GM23338 (cell line): ENCODE data around the gene TUBA8. TPM values are rescaled to one million over a fixed set of nuclear protein-coding genes. Genes with fewer than 3 reads are reported as not detected.

Source experiments
- ATAC-seq: fragments of 200-7000 bp; cut with Tn5 transposase; 3 replicates; pipeline ENCODE4 v1.9.1; 2020
- DNase-seq: peaks from one replicate; pipeline ENCODE4 v3.0.0-alpha.2; 2015; ENCODE audit warnings: low spot score
- H2AFZ ChIP-seq: fragments of 200-600 bp; sonication (generic); 2 replicates; pipeline ENCODE4 v1.8.0; 2016; ENCODE audit warnings: antibody characterized with exemption, mild to moderate bottlenecking, moderate library complexity
- H3F3A ChIP-seq: fragments of 200-600 bp; sonication (generic); replicated peaks from 2 replicates; pipeline ENCODE4 v1.8.0; 2017; ENCODE audit warnings: antibody characterized with exemption, mixed run types, low read depth
- H3K27ac ChIP-seq: fragments of 200-600 bp; sonication (generic); 2 replicates; pipeline ENCODE4 v1.6.1; 2016; ENCODE audit warnings: low read depth
- H3K27me3 ChIP-seq: fragments of 200-600 bp; sonication (generic); 2 replicates; pipeline ENCODE4 v1.8.0; 2016; ENCODE audit warnings: mild to moderate bottlenecking, mixed run types, moderate library complexity; ENCODE audit not compliant: insufficient read depth
- H3K36me3 ChIP-seq: fragments of 200-600 bp; sonication (generic); 2 replicates; pipeline ENCODE4 v1.8.0; 2016; ENCODE audit warnings: mild to moderate bottlenecking; ENCODE audit not compliant: insufficient read depth
- H3K4me1 ChIP-seq: fragments of 200-600 bp; sonication (generic); 2 replicates; pipeline ENCODE4 v1.8.0; 2016; ENCODE audit warnings: mild to moderate bottlenecking, moderate library complexity; ENCODE audit not compliant: insufficient read depth
- H3K4me2 ChIP-seq: fragments of 200-600 bp; sonication (generic); 2 replicates; pipeline ENCODE4 v1.7.1; 2017; ENCODE audit warnings: mixed run types
- H3K4me3 ChIP-seq: fragments of 200-600 bp; sonication (generic); 2 replicates; pipeline ENCODE4 v1.6.1; 2016; ENCODE audit warnings: mixed run types
- H3K79me2 ChIP-seq: fragments of 200-600 bp; sonication (generic); replicated peaks from 2 replicates; pipeline ENCODE4 v1.8.0; 2017; ENCODE audit warnings: mild to moderate bottlenecking; ENCODE audit not compliant: insufficient read depth
- H3K9me2 ChIP-seq: fragments of 200-600 bp; sonication (generic); 2 replicates; pipeline ENCODE4 v1.8.0; 2017; ENCODE audit not compliant: insufficient read depth
- H4K20me1 ChIP-seq: fragments of 200-600 bp; sonication (generic); replicated peaks from 2 replicates; pipeline ENCODE4 v1.8.0; 2017; ENCODE audit warnings: mild to moderate bottlenecking; ENCODE audit not compliant: insufficient read depth
- H3K27ac Mint-ChIP-seq: 2 replicates; pipeline ENCODE4 v1.8.0; 2020; ENCODE audit warnings: inconsistent platforms, mild to moderate bottlenecking, moderate library complexity, mixed read lengths
- H3K27me3 Mint-ChIP-seq: 3 replicates; pipeline ENCODE4 v1.8.0; 2022; ENCODE audit warnings: low read depth, mild to moderate bottlenecking, moderate library complexity, mixed read lengths, inconsistent platforms; ENCODE audit not compliant: insufficient read depth, poor library complexity
- H3K36me3 Mint-ChIP-seq: 3 replicates; pipeline ENCODE4 v1.8.0; 2021; ENCODE audit warnings: low read depth, mild to moderate bottlenecking, inconsistent platforms, moderate library complexity, mixed read lengths
- H3K4me1 Mint-ChIP-seq: 3 replicates; pipeline ENCODE4 v1.8.0; 2020; ENCODE audit warnings: mild to moderate bottlenecking, inconsistent platforms, mixed read lengths
- H3K4me3 Mint-ChIP-seq: 3 replicates; pipeline ENCODE4 v1.8.0; 2021; ENCODE audit warnings: moderate library complexity, mild to moderate bottlenecking, inconsistent platforms, mixed read lengths
- H3K9me3 Mint-ChIP-seq: 3 replicates; pipeline ENCODE4 v1.8.0; 2020; ENCODE audit warnings: moderate library complexity, mild to moderate bottlenecking, inconsistent platforms, mixed read lengths
- CREB1 ChIP-seq: fragments of 250-450 bp; sonication (Bioruptor Pico); IDR thresholded peaks from 2 replicates; pipeline ENCODE4 v1.5.0; 2020; ENCODE audit warnings: low read depth, mild to moderate bottlenecking, moderate library complexity
- JUNB ChIP-seq: IDR thresholded peaks from one replicate; pipeline ENCODE4 v1.6.1; 2016; ENCODE audit warnings: antibody characterized with exemption; ENCODE audit not compliant: unreplicated experiment
- NANOG ChIP-seq: IDR thresholded peaks from 2 replicates; pipeline ENCODE4 v1.6.1; 2016; ENCODE audit warnings: antibody characterized with exemption, borderline replicate concordance
- STAT1 ChIP-seq: IDR thresholded peaks from one replicate; pipeline ENCODE4 v1.6.1; 2016; ENCODE audit warnings: antibody characterized with exemption; ENCODE audit not compliant: unreplicated experiment
- ZNF114 ChIP-seq: fragments of 250-450 bp; sonication (Bioruptor Pico); IDR thresholded peaks from 2 replicates; pipeline ENCODE4 v1.5.0; 2020; ENCODE audit warnings: mild to moderate bottlenecking, moderate library complexity
- polyA plus RNA-seq: library from polyadenylated mRNA; unstranded; fragments of >200 nt; fragmentation: Nextera tagmentation; extraction: Ambion mirVana; gene quantifications from 2 replicates; pipeline ENCODE4 v1.2.1, GENCODE V29; 2016
- total RNA-seq: library from RNA; depleted of rRNA; stranded (reverse); fragments of >200 nt; shearing (Covaris generic); gene quantifications from 2 replicates; pipeline ENCODE4 v1.2.3, GENCODE V29; 2014
- TF ChIP-seq, protein P1 (sequence below): IDR thresholded peaks from one replicate; pipeline ENCODE4 v1.6.1; 2018; ENCODE audit warnings: antibody characterized with exemption; ENCODE audit not compliant: unreplicated experiment
- TF ChIP-seq, protein P2 (sequence below), 2 experiments: fragments of 200-600 bp in 1 of 2; sonication (generic) in 1 of 2; conservative IDR thresholded peaks; 2 replicates each; pipeline versions ENCODE4 v1.5.1 to v1.6.1; 2016 to 2017; ENCODE audit warnings: antibody characterized with exemption in 2 of 2, low read depth in 2 of 2, mild to moderate bottlenecking in 2 of 2, moderate library complexity in 1 of 2

The TUBA8 gene
- total and polyA plus RNA-seq, 2 experiments from 2014 or later, result 0.31 to 0.48 TPM

DNA sequence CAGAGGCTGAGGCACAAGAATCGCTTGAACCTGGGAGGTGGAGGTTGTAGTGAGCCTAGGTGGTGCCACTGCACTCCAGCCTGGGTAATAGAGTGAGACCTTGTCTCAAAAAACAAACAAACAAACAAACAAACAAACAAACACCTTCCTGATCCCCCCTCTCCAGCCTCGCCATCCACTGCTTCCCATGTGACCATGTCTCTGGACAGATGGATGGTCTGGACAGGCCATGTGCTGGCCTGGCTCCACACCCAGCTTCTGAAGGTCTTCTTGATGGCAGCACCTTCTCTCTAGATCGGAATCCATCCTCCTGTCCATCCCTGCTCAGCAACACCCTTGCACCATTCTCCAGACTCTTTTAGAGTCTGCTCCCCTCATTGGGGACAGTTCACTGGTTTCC lies 43.5 kb upstream of the TUBA8 start (continued):
- TF ChIP-seq, protein P1, sequence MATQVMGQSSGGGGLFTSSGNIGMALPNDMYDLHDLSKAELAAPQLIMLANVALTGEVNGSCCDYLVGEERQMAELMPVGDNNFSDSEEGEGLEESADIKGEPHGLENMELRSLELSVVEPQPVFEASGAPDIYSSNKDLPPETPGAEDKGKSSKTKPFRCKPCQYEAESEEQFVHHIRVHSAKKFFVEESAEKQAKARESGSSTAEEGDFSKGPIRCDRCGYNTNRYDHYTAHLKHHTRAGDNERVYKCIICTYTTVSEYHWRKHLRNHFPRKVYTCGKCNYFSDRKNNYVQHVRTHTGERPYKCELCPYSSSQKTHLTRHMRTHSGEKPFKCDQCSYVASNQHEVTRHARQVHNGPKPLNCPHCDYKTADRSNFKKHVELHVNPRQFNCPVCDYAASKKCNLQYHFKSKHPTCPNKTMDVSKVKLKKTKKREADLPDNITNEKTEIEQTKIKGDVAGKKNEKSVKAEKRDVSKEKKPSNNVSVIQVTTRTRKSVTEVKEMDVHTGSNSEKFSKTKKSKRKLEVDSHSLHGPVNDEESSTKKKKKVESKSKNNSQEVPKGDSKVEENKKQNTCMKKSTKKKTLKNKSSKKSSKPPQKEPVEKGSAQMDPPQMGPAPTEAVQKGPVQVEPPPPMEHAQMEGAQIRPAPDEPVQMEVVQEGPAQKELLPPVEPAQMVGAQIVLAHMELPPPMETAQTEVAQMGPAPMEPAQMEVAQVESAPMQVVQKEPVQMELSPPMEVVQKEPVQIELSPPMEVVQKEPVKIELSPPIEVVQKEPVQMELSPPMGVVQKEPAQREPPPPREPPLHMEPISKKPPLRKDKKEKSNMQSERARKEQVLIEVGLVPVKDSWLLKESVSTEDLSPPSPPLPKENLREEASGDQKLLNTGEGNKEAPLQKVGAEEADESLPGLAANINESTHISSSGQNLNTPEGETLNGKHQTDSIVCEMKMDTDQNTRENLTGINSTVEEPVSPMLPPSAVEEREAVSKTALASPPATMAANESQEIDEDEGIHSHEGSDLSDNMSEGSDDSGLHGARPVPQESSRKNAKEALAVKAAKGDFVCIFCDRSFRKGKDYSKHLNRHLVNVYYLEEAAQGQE, result no peak
- no peak for TF ChIP-seq CREB1 (CRISPR knock-in tag)
- no peak for TF ChIP-seq NANOG

DNA sequence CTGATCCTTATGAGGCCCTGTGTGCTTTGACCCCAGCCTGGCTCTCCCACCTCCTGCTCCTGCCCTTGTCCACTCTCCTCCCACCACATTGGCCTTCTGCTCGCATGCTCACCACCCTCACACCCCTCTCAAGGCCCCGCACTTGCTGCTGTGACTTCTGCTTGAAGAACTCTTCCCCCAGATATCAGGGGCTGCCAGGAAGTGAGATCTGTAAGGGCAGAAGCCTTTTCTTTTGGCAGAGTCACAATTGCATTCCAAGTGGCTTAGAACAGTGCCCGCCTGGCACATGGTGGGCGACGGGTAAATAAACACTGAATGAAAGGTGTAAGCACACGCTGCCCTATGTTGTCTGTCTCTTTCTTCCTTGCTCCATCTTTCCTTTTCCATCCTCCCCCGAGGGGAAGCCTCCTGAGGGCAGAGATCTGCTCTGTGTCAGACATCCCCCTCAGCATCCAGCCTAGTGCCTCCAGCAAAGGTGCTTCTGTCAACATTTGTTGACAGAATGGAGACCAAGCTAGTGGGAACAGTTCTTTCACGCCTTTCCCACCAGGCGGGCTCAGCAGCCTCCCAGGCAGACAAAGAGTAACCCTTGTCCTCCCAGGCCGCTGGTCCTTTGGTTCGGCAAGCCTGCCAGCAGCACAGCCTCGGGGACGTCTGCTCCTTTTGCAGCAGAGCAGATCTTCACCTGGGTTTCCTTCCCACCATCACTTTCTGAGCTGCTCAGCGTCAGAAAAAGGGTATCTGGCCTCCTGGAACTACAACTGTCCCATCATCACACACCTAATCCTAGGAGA lies 42.9 kb upstream of the TUBA8 start:
- Mint-ChIP-seq H3K4me3 (no peak overlapping the region; the same call in 2 of the 3 replicates), H3K9me3 (no peaks in the 10 kb centered on the region), H3K36me3 (no peaks in the 10 kb centered on the region), H3K27me3 (peaks cover 6% of the 10 kb centered on the region), H3K4me1 (peaks cover 5% of the 10 kb centered on the region; the same call in 2 of the 3 replicates), H3K27ac (no peak overlapping the region)
- Histone ChIP-seq H3K27ac (no peak overlapping the region), H4K20me1 (no peaks in the 10 kb centered on the region), H2AFZ (no peak overlapping the region), H3K79me2 (no peaks in the 10 kb centered on the region), H3F3A (no peaks in the 10 kb centered on the region), H3K27me3 (no peaks in the 10 kb centered on the region), H3K4me1 (no peaks in the 10 kb centered on the region), H3K9me2 (no peaks in the 10 kb centered on the region), H3K4me2 (no peak overlapping the region), H3K4me3 (no peak overlapping the region), H3K36me3 (no peaks in the 10 kb centered on the region)
- peak; percentile 23 for ATAC-seq
- TF ChIP-seq ZNF114 (CRISPR knock-in tag) (no peak), JUNB (no peak), STAT1 (no peak)
- TF ChIP-seq, protein P2, sequence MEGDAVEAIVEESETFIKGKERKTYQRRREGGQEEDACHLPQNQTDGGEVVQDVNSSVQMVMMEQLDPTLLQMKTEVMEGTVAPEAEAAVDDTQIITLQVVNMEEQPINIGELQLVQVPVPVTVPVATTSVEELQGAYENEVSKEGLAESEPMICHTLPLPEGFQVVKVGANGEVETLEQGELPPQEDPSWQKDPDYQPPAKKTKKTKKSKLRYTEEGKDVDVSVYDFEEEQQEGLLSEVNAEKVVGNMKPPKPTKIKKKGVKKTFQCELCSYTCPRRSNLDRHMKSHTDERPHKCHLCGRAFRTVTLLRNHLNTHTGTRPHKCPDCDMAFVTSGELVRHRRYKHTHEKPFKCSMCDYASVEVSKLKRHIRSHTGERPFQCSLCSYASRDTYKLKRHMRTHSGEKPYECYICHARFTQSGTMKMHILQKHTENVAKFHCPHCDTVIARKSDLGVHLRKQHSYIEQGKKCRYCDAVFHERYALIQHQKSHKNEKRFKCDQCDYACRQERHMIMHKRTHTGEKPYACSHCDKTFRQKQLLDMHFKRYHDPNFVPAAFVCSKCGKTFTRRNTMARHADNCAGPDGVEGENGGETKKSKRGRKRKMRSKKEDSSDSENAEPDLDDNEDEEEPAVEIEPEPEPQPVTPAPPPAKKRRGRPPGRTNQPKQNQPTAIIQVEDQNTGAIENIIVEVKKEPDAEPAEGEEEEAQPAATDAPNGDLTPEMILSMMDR (conservative IDR thresholded peaks at IDR 0.05; ENCODE audit: low read depth in 2 of 2), result no peak
- DNase-seq, result no peak
